GM19452 (cell line): ENCODE measurements around the gene CREB3L1.
"Not testable (repeated sequence)": the region's sequence is repeated elsewhere in the genome, so short reads cannot be mapped to it uniquely, and the experiment has no call there.

Source experiments
- ATAC-seq: cut with Tn5 transposase; IDR thresholded peaks from one replicate; pipeline ENCODE4 v1.9.1; 2021; ENCODE audit not compliant: unreplicated experiment

Gene CREB3L1

DNA sequence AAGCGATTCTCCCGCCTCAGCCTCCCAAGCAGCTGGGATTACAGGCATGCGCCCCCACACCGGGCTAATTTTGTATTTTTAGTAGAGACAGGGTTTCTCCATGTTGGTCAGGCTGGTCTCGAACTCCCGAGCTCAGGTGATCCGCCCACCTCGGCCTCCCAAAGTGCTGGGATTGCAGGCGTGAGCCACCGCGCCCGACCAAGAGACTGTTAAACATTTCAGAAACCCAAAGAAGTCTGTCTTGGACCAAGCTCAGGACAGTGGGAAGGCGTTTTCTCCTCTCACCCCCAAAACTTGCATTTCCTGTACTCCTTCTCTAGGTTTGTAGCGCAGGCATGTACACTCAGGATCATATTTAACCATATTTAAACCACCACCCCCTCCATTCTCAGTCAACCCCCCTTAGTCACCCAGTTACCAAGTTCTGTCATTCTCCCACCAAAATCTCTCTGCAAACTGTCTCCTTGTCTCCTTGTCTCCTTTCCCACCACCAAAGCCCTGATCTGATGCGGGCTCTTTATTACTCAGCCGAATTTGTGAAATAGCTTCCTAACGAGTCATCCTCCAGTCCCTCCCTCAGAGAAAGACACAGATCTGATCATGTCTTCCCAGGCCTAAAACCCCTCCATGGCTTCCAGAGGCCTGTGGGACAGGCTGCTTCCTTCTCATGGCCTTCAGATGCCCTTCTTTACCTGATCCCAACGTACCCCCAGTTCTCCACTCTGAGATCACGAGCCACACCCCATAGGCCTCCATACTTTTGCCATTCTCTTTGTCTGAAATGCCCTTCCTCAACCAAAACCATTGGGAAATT lies 29.0 kb upstream of the CREB3L1 start:
- no peak for ATAC-seq

- ATAC-seq = no peak
These were observed 28.1 kb upstream of the CREB3L1 start for GRCh38 chr11:46249103-46249937.

DNA sequence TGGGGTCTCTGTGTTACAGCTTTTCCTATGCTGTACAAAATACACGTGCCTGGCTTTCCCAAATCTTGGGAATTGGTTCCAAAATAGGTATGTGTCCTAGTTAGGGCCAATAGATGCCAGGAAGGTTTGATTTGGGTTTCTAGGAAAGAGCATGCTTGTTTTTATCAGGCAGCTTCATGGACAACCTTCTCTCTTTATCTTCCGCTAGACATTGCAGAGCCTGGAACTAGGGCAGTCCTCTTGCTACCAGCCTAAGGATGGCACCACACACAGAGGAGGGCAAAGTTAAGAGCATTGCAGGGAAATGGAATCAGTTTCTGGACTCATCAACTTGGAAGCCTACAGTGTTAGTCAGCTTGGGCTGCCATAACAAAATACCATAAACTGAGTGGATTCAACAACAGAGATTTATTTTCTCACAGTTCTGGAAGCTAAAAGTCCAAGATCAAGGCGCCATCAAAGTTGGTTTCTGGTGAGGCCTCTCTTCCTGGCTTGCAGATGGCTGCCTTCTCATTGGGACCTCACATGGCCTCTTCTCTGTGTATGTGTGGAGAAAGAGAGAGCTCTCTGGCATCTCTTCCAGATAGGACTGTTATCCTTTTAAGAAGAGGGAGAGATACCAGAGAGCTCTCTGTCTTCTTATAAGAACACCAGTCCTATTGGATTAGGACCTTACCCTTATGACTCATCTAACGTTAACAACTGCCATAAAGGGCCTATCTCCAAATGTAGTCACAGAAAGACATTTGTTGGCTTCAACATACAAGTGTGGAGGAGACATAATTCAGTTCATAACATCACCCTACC lies 27.3 kb upstream of the CREB3L1 start:
- no peak for ATAC-seq

DNA sequence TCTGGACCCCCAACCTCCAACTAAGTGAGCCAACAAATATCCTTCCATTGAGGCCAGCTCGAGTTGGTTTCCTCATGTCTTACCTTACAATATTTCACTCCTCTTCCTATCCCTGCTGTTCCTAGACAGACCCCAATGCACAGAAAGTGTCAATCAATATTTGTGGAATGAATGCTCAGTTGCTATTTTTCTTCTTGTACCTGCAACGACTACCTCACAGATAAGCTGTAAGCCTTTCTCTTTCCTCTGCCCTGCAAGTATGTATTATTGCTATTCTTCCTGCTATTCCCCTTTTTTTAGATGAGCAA lies 26.8 kb upstream of the CREB3L1 start:
- ATAC-seq = no peak

DNA sequence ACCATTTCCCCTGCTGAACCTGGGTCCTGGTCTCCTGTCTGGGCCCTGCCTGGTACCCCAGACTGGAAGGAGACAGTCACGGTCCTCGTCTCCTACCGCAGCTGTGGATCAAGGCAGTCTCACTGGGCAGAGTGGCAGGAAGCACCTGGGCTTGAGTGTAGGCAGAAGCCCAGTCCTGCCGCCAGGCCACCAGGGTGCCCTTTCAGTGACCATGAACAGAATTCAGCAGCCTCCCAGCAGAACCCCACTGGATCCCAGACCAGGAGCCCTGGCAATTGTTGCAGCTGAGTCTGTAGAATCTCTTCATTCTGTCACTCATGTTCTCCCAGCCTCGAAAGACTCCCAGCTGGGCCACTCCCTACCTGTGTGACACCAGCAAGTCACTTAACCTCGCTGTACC lies 25.5 kb upstream of the CREB3L1 start:
- no peak for ATAC-seq

GRCh38 chr11:46252373-46252914 lies 25.0 kb upstream of the CREB3L1 start:
- no peak for ATAC-seq

DNA sequence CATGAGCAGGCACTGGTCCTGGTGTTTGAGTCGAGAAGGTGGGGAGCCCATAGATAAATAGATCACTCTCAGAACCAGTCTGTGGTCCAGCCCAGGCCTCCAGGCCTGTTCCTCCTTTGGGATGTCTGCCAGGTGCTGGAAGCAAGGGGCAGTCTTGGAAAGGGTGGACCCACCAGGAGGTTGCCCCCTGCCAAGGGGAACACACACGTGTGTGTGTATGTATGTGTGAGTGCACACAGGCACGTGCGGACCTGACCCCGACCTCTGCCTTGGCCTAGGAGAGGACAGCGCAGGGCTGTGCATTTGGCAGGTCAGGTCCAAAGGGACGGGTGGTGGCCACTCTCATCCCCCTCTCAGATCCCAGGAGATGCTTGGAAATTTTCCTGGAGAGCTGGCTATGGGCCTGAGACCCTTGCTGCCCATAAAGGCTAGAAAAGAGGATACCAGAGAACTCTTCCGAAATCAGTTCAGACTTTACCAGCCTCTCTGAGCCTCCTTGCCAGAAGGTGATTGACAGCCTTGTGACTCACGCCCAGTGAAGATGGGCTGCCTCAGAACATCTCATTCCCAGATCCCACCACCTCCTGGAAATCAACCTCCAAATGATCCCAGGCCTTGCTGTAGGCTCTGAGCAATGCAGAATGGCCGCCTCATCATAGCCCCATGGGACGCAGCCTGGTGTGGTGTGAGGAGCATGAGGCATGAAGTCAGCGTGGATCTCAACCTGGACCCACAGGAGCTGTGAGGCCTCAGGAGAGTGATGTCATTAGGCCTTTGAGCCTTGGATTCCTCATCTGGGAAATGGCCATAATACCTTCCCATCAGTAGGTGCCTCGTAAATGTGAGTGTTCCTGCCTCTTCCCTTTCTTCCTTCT lies 24.0 kb upstream of the CREB3L1 start:
- no peak for ATAC-seq

DNA sequence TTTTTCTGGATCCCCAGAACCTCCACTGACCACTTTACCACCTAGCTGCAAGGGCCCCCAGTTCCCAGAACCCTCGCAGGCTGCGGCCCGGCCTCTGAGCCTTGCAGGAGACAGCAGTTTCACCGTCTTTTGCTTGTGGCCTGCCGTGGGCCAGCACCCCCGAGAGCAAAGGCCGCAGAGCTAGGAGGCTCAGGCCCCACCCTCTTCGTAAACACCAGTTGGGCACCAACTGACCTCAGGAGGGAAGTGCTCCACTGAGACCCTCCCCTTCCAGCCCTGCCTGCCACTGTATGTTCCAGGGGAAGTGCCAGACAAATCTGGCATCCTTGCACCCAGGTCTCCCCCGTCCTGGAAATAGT lies 23.4 kb upstream of the CREB3L1 start:
- ATAC-seq = no peak

DNA sequence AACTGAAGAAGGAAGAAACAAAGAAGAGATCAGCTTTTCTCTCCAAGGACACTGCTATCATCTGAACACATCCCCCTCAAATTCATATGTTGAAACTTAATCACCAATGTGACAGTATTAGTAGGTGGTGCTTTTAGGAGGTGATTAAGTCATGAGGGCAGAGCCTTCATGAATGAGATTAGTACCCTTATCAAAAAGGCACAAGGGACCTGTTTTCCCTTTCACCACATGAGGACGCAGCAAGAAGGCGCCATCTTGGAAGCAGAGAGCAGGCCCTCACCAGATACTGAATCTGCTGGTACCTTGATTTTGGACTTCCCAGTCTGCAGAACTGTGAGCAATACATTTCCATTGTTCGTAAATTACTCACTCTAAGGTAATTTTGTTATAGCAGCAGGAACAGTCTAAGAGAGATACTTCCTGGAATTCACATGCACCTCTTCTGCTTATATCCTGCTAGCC lies 20.9 kb upstream of the CREB3L1 start:
- no peak for ATAC-seq

- ATAC-seq = not testable (repeated sequence)
These were observed 18.1 kb upstream of the CREB3L1 start for GRCh38 chr11:46259347-46259746.

GRCh38 chr11:46259971-46260560 lies 17.4 kb upstream of the CREB3L1 start:
- ATAC-seq = no peak

DNA sequence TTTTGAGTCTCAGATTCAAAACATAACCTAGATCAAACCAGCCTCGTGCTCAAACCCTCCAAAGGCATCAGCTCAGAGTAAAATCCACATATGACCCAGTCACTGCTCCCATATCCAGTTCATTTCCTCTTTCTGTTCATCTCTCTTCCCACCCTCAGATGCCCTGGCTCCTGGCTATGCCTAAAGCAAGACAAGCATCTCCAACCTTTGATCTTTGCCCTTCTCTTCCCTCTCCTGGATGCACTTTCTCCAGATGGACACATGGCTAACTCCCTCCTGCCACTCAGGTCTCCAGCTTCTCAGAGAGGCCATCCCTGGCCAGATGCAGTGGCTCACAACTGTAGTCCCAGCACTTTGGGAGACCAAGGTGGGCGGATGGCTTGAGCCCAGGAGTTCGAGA lies 14.3 kb upstream of the CREB3L1 start:
- ATAC-seq = no peak

GRCh38 chr11:46264030-46264429 lies 13.4 kb upstream of the CREB3L1 start:
- no peak for ATAC-seq

DNA sequence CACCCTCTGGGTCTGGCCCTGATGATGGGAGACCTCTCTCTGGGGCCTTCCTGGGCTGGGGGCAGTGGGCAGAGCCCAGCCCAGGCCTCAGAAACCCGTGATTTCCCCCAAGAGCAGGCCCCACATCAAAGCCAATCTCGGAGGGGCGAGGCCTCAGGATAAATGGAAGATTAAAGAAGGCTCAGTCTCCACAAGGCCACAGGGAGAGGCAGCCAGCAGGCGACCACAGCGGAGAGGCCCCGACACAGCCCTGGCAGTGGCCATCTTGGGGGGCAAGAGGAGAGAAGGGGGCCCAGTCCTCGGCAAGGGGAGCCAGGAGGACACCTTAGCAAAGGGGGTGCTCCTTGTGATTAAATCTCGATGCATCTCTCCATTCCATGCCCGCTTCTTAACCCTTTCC lies 12.5 kb upstream of the CREB3L1 start:
- ATAC-seq = no peak

DNA sequence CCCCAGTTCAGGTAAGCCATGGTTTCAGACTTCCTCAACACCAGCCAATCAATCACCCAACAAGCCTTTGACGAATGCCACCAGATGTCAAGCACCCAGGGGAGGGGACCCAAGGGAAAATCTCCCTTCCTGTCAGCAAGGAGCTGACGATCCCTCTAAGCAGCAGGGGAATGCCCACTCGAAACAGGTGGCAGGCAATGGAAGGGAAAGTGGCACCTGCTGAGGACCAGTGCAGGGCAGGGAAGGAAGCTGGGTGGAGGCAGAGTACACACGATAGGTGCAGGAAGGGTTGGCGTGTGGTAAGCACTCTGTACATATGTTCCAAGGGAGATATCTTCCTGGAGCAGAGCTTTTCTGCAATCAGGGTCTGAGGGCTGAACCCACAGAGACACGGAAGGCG lies 11.7 kb upstream of the CREB3L1 start:
- no peak for ATAC-seq

DNA sequence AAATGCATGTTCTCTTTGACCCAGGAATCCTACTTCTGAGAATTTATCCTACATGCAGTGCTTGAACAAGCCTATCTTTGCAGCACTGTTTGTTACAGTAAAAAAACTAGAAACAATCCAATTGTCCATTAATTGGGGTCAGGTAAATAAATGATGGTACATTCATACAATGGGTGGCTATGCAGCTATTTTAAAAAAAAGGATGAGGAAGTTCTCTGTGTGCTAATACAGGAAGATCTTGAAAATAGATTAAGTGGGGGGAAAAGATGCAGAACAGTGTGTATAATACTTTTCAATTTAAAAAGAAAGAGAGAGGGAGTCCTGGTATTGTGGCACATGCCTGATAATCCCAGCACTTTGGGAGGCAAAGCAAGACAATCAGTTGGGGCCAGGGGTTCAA lies 9.5 kb upstream of the CREB3L1 start:
- ATAC-seq = no peak

- ATAC-seq = no peak
These were observed 6.8 kb upstream of the CREB3L1 start for GRCh38 chr11:46270684-46271083.

DNA sequence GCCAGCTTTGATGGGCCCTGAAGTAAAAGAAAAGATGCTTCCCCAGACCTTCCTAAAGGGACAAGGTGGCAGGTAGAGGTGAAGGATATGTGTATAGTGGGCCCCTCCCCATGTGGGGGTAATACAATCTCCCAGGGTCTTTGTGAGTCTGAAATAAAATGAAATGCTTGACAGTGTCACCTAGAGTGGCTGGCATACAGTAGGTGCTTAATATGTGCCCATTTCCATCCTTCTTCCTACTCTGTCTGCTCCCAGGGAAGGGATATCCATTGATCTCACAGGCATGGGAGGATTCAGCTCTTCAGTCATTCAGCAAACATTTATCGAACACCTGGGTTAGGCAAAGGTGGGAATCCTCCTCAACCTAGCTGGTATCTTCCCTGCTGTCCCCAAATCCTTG lies 6.1 kb upstream of the CREB3L1 start:
- ATAC-seq = no peak

DNA sequence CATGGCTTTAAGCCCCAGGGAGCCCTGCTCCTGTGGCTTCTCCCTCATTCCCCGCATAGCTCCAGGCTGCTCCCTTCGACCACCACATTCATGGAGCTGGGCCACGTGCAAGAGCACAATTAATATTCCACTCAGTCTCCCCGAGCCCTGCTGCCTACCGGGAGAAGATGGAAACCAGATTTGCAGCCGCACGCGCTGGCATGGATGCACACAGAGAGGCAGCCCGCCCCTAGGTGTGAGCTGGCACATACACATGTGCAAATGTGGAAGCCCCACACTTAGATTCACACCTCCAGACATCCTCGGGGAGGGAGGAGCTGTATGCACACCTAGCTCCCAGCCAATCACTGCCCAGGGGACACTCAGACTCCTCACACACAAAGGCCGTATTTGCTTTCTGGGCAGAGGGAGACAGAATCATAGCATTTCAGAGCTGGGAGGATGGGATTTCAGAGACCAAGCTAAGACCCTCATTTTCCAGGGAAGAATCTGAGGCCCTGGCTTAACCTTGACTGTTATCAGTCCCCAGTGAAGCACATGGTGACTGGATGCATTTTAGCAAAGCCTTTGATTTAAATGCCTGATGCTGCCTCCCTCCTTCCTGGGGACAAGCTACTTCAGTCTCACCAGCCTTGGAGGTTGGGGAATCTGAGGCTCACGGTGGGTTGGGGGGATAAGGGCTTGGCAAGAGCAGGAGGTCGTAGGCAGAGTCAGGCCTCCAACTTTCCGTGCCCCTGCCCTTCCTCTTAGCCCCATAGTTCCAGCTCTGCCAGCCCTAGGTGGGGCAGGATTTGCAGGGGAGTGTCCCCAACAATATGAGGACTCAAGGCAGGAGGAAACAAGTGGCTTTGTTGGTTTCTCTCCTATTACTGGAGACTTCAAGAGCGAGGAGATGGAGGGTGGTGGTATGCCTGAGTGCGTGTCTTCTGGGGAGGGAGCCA lies 5.3 kb upstream of the CREB3L1 start:
- no peak for ATAC-seq
